HG03175 (cell line): ENCODE data around the gene GIMD1.

Experiments used
- ATAC-seq: cut with Tn5 transposase; IDR thresholded peaks from one replicate; pipeline ENCODE4 v1.9.1; 2021; ENCODE audit warnings: mild to moderate bottlenecking, moderate library complexity; ENCODE audit not compliant: unreplicated experiment

GIMD1 gene

GRCh38 chr4:106315968-106316772, 52.4 kb downstream of the GIMD1 start, which contains the start of the genes AIMP1 and TBCK:
Gene AIMP1, plus strand, starts transcription at chr4:106316550. Its CDS starts 8,460 bp downstream, at chr4:106325010.
Gene TBCK, minus strand, starts transcription at chr4:106316209. Its CDS starts 7,249 bp downstream, at chr4:106308960.
- peak; percentile 86 for ATAC-seq

DNA sequence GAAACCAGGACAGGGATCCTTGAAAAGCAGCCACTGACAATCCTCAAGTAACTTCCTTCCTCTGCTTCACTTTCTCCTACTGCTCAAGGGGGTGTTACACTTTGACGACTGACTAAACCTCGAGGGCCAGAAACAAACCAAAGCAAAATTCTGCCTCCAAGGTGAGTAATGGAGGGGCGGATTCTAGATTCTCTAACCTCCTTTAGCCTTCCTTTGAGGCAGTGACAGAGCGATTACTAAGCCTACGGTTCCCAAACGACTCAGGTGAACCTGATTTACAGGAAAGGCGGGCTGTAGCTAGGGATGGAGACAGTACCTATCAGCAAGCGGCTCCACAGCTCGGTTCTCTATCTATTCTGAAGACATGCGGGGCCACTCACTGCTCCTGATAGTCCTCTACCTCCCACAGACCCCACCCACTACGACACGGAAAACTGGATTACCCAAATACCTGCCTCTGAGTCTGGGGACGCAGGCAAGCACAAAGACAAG, 53.1 kb downstream of the GIMD1 start:
- ATAC-seq: peak; percentile 26

DNA sequence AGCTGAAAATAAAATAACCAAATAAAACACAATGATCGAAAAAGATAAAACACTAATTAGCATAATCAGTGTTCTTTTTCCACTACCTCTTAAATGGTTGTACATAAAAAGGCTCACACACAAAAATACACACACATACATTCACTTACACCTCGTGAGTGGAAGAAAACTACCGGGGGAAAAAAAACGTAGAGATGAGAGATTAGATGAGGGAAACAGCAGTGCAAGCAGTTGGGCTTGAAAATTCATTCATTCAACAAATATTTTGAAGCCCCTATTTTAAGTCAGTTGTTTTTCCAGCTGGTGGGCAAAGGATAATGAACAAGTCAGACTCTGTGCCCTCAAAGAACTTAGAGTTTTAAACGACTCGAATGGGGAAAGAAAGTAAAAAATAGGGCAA, 53.6 kb downstream of the GIMD1 start:
- no peak for ATAC-seq

DNA sequence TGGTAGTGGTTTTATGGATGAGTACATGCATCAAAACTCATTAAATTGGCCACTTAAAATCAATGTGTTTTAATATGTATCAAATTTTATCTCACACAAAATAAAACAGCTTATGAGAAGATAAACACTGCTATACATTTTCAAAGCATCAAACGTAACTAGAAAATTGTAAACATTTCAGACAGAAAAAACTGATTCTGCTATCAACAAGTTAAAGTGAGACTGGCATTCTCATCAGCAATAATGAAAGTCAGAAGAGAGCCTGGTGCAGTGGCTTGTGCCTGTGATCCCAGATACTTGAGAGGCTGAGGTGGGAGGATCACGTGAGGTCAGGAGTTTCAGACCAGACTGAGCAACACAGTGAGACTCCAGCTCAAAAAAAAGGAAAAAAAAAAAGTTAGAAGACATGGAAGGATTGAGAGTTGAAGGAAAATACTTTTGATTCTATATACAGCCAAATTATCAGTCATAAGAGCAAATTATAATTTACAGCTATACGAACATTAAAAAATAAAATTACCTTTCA, 55.5 kb downstream of the GIMD1 start:
- ATAC-seq: no peak

GRCh38 chr4:106312377-106312776, 56.2 kb downstream of the GIMD1 start:
- no peak for ATAC-seq
